Measurements from ENCODE around the gene IL10RA.

IL10RA gene

DNA sequence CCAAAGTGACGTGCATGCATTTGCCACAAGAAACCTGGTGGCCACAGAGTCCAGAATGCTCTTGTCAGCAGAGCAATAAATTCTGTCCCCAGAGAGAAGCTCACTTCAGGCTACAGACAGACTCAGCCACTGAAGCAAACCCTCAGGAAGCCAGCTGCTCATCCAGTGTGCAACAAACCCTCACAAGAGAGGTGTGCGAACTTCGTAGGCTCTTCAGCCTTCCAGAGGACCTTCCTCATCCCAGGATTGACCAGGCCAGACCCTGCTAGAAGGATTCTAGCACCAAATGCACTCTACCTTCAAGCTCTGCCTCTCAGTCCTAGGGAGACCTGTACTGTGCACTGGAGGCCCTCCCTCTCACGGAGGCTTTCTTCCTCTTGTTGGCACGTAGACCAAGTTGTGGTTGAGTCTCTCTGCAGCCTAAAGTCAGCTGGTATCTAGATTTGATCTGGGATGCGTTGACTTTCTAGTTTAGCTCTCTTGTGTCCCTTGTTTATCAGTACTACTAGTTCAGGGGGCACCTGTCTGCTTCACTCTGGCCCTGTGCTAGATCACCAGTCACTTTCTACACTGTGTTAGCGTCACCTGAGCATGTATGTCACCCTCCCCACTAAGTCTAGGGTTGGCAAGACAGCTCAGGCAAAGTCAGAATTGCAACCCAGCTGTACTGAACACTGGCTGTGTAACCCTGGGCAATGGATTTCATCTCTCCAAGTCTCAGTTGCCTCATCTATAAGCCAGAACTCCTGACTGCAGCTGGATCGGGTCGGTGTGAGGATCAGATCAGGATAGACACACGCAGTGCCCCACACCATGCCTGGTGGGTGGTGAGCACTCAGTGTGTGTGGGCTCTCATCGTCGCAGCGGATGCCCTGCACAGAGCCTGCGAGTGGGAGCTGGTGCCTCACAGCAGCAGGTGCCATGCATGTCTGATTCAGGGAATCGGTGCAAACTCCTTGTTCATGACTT, 34.9 kb upstream of the IL10RA start:
- TF ChIP-seq, protein P1, sequence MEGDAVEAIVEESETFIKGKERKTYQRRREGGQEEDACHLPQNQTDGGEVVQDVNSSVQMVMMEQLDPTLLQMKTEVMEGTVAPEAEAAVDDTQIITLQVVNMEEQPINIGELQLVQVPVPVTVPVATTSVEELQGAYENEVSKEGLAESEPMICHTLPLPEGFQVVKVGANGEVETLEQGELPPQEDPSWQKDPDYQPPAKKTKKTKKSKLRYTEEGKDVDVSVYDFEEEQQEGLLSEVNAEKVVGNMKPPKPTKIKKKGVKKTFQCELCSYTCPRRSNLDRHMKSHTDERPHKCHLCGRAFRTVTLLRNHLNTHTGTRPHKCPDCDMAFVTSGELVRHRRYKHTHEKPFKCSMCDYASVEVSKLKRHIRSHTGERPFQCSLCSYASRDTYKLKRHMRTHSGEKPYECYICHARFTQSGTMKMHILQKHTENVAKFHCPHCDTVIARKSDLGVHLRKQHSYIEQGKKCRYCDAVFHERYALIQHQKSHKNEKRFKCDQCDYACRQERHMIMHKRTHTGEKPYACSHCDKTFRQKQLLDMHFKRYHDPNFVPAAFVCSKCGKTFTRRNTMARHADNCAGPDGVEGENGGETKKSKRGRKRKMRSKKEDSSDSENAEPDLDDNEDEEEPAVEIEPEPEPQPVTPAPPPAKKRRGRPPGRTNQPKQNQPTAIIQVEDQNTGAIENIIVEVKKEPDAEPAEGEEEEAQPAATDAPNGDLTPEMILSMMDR (IDR thresholded peaks at IDR 0.05; ENCODE audit: poor library complexity, severe bottlenecking), result no peak
- no peaks in the 10 kb centered on the region for H3K9me3 ChIP-seq (ENCODE audit: severe bottlenecking)
- H3K36me3 ChIP-seq (ENCODE audit: low read depth), result no peaks in the 10 kb centered on the region
- DNase-seq (ENCODE audit: low spot score) (no peak), ATAC-seq (ENCODE audit: low read depth) (no peak)
- no peak overlapping the region for H3K27ac ChIP-seq (ENCODE audit: poor library complexity, severe bottlenecking)
- peaks cover 4% of the 10 kb centered on the region for H3K4me1 ChIP-seq (ENCODE audit: insufficient read depth, poor library complexity, severe bottlenecking)
- no peak overlapping the region for H3K4me3 ChIP-seq (ENCODE audit: severe bottlenecking)
- no peaks in the 10 kb centered on the region for H3K27me3 ChIP-seq (ENCODE audit: insufficient read depth, poor library complexity, severe bottlenecking)

DNA sequence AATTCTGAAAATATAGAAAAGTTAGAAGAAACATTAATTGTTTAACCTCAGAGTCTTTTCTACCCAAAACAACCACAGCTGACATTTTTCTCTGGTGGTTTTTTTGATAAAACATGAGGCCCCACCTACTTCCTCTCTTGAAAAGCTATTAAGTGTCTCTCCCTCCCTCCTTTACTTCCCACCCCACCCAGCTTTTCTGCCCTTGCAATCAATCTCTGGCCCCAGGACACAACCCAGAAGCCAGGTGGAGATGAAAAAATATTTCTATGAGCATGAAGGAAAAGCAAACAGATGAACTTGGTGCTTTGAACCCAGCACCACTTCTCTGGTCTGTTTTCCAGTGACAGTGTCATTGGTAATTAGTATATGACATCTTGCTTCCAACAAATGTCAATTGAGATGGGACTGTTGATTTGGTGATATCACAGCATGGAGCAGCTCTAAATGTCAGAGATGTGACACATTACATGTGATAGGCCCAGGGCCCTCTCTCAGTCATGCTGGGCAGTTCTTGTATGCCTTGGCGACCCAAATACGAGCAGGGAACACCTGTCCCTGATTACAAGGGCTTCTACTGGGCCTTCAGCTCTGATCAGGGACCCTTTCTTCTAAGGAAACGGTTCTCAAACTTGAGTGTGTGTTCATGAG, 33.0 kb upstream of the IL10RA start:
- Histone ChIP-seq H3K36me3 (ENCODE audit: low read depth) (no peaks in the 10 kb centered on the region), H3K9me3 (ENCODE audit: severe bottlenecking) (no peaks in the 10 kb centered on the region), H3K4me3 (ENCODE audit: severe bottlenecking) (no peak overlapping the region), H3K4me1 (ENCODE audit: insufficient read depth, poor library complexity, severe bottlenecking) (no peaks in the 10 kb centered on the region), H3K27me3 (ENCODE audit: insufficient read depth, poor library complexity, severe bottlenecking) (peaks cover 11% of the 10 kb centered on the region), H3K27ac (ENCODE audit: poor library complexity, severe bottlenecking) (no peak overlapping the region)
- DNase-seq (ENCODE audit: low spot score), result no peak
- TF ChIP-seq, protein P1 (IDR thresholded peaks at IDR 0.05; ENCODE audit: poor library complexity, severe bottlenecking), result no peak
- ATAC-seq (ENCODE audit: low read depth), result no peak

DNA sequence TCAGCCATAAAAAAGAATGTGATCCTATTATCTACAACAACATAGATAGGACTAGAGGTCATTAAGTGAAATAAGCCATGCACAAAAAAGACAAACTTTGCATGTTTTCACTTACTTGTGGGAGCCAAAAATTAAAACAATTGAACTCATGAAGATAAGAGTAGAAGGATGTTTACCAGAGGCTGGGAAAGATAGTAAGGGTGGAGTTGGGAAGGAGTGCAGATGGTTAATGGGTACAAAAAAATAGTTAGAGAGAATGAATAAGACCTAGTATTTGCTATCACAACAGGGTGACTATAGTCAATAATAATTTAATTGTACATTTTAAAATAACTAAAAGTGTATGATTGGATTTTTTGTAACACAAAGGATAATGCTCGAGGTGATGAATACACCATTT, 27.2 kb upstream of the IL10RA start:
- Histone ChIP-seq H3K36me3 (ENCODE audit: low read depth) (no peaks in the 10 kb centered on the region), H3K27ac (ENCODE audit: poor library complexity, severe bottlenecking) (no peak overlapping the region), H3K4me1 (ENCODE audit: insufficient read depth, poor library complexity, severe bottlenecking) (no peaks in the 10 kb centered on the region), H3K4me3 (ENCODE audit: severe bottlenecking) (no peak overlapping the region), H3K9me3 (ENCODE audit: severe bottlenecking) (no peaks in the 10 kb centered on the region), H3K27me3 (ENCODE audit: insufficient read depth, poor library complexity, severe bottlenecking) (peaks cover 11% of the 10 kb centered on the region)
- ATAC-seq (ENCODE audit: low read depth) (no peak), DNase-seq (ENCODE audit: low spot score) (no peak)
- TF ChIP-seq, protein P1 (IDR thresholded peaks at IDR 0.05; ENCODE audit: poor library complexity, severe bottlenecking), result no peak

DNA sequence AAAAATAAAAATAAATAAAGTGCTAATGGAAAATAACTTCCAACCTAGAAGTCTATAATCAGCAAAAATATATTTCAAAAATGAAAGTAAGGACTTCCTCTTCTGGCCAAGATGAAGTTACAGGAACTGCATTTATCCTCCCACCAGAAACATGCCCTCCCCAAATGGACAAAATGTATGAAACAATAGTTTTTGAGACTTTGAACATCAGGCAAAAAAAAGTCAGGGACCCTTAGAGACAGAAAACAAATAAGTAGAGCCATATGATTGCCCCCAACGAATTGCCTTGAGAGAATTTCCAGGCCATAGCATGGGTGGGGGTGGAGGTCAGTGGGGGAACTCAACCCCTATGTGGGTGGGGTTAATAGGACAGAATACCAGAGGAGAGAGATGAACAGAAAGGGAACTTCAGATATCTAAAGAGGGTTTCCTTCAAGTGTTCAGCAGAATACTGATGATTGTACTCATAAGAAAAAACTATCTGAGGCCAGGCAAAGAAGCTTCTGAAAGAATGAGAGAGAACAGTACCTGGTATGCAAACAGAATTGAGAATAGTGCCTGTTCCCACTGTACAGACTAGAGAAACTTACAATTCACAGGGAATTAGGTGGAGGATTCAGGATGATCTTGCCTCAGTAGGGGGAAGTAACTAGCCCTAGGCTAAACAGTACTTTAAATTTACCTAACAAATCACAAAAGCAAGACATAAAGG, 26.6 kb upstream of the IL10RA start:
- Histone ChIP-seq H3K4me3 (ENCODE audit: severe bottlenecking) (no peak overlapping the region), H3K36me3 (ENCODE audit: low read depth) (no peaks in the 10 kb centered on the region), H3K9me3 (ENCODE audit: severe bottlenecking) (no peaks in the 10 kb centered on the region), H3K27ac (ENCODE audit: poor library complexity, severe bottlenecking) (no peak overlapping the region), H3K4me1 (ENCODE audit: insufficient read depth, poor library complexity, severe bottlenecking) (no peaks in the 10 kb centered on the region), H3K27me3 (ENCODE audit: insufficient read depth, poor library complexity, severe bottlenecking) (peaks cover 11% of the 10 kb centered on the region)
- TF ChIP-seq, protein P1 (IDR thresholded peaks at IDR 0.05; ENCODE audit: poor library complexity, severe bottlenecking), result no peak
- ATAC-seq (ENCODE audit: low read depth) (no peak), DNase-seq (ENCODE audit: low spot score) (no peak)
